Measurements from ENCODE around the gene FILIP1.

DNA sequence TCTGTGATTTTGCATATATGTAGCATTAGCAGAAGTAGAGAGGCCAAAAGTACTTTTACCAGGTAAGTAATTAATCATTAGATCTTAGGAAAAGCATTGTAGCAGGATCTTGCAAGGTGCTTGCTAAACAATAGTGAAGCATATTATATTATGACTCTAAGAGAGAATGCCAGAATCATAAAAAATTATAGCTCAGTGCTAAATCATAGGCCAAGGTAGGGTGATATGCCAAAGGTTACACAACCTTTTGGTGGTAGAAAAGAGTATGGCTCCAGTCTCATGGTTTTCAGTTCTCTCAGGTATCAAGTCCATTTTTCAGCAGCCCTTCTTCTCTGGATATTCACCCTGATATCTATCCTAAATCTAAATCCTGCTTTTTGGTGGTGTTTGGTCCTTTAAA is 192.1 kb downstream of the FILIP1 start:
- TF ChIP-seq, protein P1, sequence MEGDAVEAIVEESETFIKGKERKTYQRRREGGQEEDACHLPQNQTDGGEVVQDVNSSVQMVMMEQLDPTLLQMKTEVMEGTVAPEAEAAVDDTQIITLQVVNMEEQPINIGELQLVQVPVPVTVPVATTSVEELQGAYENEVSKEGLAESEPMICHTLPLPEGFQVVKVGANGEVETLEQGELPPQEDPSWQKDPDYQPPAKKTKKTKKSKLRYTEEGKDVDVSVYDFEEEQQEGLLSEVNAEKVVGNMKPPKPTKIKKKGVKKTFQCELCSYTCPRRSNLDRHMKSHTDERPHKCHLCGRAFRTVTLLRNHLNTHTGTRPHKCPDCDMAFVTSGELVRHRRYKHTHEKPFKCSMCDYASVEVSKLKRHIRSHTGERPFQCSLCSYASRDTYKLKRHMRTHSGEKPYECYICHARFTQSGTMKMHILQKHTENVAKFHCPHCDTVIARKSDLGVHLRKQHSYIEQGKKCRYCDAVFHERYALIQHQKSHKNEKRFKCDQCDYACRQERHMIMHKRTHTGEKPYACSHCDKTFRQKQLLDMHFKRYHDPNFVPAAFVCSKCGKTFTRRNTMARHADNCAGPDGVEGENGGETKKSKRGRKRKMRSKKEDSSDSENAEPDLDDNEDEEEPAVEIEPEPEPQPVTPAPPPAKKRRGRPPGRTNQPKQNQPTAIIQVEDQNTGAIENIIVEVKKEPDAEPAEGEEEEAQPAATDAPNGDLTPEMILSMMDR (conservative IDR thresholded peaks at IDR 0.05; ENCODE audit: low read depth, low read length): no peak
- no peak for TF ChIP-seq POLR2A (IDR thresholded peaks at IDR 0.05; ENCODE audit: low read depth, low read length)
- no peak for TF ChIP-seq MAFK (IDR thresholded peaks at IDR 0.05; ENCODE audit: low read depth, low read length)

All from IMR-90 (cell line).